Measurements from ENCODE around the gene HORMAD1.
"Not testable (repeated sequence)": the region's sequence is repeated elsewhere in the genome, so short reads cannot be mapped to it uniquely, and the experiment has no call there.

DNA sequence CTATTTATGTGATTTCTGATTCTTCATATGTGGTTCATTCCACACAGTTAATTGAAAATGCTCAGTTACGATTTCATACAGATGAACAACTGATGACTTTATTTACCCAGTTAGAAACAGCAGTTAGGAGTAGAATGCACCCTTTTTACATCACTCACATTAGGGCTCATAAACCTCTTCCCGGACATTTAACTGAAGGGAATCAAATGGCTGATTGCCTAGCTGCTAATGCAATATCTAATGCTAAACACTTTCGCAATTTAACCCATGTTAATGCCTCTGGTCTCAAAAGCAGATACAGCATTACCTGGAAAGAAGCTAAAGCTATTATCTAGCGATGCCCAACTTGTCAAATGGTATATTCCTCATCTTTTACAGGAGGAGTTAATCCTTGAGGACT is 63.6 kb downstream of the HORMAD1 start:
- TF ChIP-seq, protein P1, sequence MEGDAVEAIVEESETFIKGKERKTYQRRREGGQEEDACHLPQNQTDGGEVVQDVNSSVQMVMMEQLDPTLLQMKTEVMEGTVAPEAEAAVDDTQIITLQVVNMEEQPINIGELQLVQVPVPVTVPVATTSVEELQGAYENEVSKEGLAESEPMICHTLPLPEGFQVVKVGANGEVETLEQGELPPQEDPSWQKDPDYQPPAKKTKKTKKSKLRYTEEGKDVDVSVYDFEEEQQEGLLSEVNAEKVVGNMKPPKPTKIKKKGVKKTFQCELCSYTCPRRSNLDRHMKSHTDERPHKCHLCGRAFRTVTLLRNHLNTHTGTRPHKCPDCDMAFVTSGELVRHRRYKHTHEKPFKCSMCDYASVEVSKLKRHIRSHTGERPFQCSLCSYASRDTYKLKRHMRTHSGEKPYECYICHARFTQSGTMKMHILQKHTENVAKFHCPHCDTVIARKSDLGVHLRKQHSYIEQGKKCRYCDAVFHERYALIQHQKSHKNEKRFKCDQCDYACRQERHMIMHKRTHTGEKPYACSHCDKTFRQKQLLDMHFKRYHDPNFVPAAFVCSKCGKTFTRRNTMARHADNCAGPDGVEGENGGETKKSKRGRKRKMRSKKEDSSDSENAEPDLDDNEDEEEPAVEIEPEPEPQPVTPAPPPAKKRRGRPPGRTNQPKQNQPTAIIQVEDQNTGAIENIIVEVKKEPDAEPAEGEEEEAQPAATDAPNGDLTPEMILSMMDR (IDR thresholded peaks at IDR 0.05) = not testable (repeated sequence)
- TF ChIP-seq POLR2A (IDR thresholded peaks at IDR 0.05) = not testable (repeated sequence)

Data from esophagus squamous epithelium (tissue), 4 donors.